Mesodermal cell (in vitro differentiated cells): ENCODE results near the gene SAYSD1.

Source experiments
- H3K27ac ChIP-seq: 2 replicates; pipeline ENCODE4 v1.7.0; 2013; ENCODE audit warnings: mild to moderate bottlenecking, low read depth, low read length, moderate library complexity; ENCODE audit not compliant: severe bottlenecking
- H3K36me3 ChIP-seq: 2 replicates; pipeline ENCODE4 v1.7.1; 2013; ENCODE audit warnings: mild to moderate bottlenecking, low read length, moderate library complexity; ENCODE audit not compliant: control insufficient read depth, insufficient read depth
- H3K4me1 ChIP-seq: one replicate; pipeline ENCODE4 v1.7.1; 2013; ENCODE audit warnings: mild to moderate bottlenecking, low read length; ENCODE audit not compliant: insufficient read depth, control insufficient read depth, poor library complexity, severe bottlenecking
- H3K4me3 ChIP-seq: 2 replicates; pipeline ENCODE4 v1.7.0; 2013; ENCODE audit warnings: low read length, control low read depth, mild to moderate bottlenecking; ENCODE audit not compliant: insufficient read depth, poor library complexity, severe bottlenecking; ENCODE audit errors: extremely low read depth
- H3K9me3 ChIP-seq: 2 replicates; pipeline ENCODE4 v1.7.1; 2013; ENCODE audit warnings: mild to moderate bottlenecking, low read length, moderate library complexity; ENCODE audit not compliant: control insufficient read depth
- WGBS, 2 experiments: methylation state at CpG; one replicate each; pipeline ENCODE4 v1.1.5; 2013; ENCODE audit warnings: missing lambda C conversion rate in 2 of 2; ENCODE audit not compliant: insufficient coverage in 2 of 2; 5-methylcytosine and 5-hydroxymethylcytosine counted together

Gene SAYSD1

DNA sequence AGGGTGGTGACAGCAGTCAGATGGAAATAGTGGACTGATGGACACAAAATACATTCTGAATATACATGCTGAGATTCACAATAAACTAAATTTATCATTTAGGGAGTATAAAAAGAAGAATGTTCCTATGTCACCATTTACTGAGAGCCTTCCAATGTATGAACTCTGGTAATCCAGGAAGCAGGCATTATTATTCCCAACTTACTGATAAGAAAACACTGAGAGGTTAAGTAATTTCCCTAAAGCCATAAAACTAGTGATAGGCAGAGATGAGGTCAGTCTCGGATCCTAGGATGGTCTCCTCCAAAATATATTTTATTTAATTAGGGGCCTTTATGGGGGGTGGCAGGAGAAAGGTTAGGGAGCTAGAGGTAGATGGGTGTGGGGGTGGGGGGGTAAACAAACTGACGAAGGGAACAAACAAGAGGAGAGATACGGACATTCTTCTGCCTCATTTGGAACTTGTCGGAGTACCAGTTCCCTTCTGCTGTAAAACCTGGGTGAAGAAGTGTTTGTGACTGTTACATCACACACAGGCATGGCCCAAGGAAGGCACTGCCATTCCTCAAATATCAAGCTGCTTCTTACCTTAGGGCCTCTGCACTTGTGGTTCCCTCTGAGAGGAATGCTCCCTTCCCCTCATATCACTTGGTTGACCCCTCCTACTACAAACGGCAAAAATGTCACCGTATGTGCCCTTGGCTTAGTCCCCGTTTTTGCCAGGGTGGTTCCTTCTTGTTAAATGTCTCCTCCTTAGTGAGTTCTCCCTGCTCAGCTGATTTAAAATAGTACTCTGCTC, 6.7 kb downstream of the SAYSD1 start:
- no peak overlapping the region for H3K4me3 ChIP-seq
- no peak overlapping the region for H3K27ac ChIP-seq
- no peaks in the 10 kb centered on the region for H3K4me1 ChIP-seq
- peaks cover 11% of the 10 kb centered on the region for H3K36me3 ChIP-seq
- no peaks in the 10 kb centered on the region for H3K9me3 ChIP-seq
- 91 to 98% methylated on average over 4 to 5 of the region's 7 CpGs for WGBS, 2 experiments

DNA sequence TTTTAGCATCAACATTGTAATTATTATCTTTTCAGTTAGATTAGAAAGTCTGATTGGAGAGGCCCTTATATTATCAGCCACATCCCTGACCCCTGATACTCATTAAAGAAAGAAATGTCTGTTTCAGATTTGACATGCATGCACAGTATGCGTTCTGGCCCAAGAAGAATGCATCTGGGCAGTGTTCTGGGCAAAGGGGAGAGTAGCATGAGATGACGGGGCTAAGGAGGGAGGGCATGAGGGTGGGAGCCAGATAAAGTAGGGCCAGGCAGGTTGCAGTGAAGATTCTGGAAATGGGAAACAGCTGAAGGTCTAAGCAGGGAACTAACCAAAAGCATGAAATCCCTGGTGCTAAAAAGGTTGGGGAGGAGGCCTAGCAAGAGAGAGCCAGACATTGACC, 7.3 kb downstream of the SAYSD1 start:
- Histone ChIP-seq H3K4me1 (no peaks in the 10 kb centered on the region), H3K27ac (no peak overlapping the region), H3K36me3 (peaks cover 11% of the 10 kb centered on the region), H3K4me3 (no peak overlapping the region), H3K9me3 (no peaks in the 10 kb centered on the region)
- 44 to 49% methylated on average over 2 of the region's 2 CpGs for WGBS, 2 experiments

DNA sequence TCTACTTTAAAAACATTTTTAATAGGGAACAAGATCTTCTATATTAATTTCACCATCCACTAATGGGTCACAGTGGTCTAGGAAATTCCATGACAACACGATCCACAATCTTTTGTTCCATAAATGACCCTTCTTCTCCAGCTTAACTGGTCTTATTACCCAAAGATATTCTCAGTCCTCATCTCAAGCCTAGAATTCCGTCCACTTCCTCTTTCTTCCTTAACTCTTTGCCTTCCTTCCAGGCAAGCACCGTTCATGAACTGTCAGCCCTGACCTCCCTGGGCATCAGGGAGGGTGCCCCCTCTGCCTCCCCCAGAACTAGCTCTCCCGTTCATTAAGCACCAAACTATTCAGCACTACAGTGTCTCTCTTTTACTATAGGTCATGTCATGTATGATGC, 8.0 kb downstream of the SAYSD1 start:
- Histone ChIP-seq H3K9me3 (no peaks in the 10 kb centered on the region), H3K4me3 (no peak overlapping the region), H3K36me3 (peaks cover 11% of the 10 kb centered on the region), H3K27ac (no peak overlapping the region), H3K4me1 (no peaks in the 10 kb centered on the region)
- 94 to 96% methylated on average over 3 of the region's 4 CpGs for WGBS, 2 experiments

DNA sequence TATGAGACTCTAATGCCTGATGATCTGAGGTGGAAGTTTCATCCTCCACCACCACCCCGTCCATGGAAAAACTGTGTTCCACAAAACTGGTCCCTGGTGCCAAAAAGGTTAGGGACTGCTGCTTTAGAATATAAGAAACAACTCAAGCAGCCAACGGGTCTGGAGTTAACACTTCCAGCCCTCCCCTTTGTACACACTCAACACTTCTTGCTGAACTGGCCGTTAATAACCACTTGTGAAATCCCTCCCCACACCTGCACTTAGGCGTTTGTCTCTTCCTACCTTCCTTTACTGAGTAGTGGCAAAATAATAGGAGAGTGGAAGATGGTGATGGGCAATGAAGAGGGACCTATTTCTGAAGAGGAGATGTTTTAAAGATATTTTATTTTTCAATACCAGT, 10.5 kb downstream of the SAYSD1 start:
- Histone ChIP-seq H3K9me3 (no peaks in the 10 kb centered on the region), H3K27ac (no peak overlapping the region), H3K4me1 (no peaks in the 10 kb centered on the region), H3K36me3 (peaks cover 5% of the 10 kb centered on the region), H3K4me3 (no peak overlapping the region)
- 88 to 100% methylated on average over 1 of the region's 4 CpGs for WGBS, 2 experiments

DNA sequence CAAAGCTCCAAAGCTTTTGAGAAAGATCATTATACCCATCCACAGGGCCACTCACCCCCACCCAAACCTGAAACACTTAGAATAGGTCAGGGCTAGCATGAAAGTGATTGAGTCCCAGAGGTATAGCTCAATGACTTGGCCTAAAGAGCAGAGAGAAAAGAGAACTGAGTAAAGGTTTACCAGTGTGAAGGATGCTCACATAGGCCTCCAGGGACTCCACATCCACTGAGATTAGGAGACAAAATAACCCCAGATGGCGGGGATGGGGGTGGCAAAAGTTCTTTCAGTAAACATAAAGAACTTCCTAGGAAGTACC, 12.2 kb downstream of the SAYSD1 start:
- Histone ChIP-seq H3K9me3 (no peaks in the 10 kb centered on the region), H3K4me1 (no peaks in the 10 kb centered on the region), H3K27ac (no peak overlapping the region), H3K4me3 (no peak overlapping the region), H3K36me3 (peaks cover 5% of the 10 kb centered on the region)
- 100% methylated on average over 1 of the region's 1 CpG; no CpG with 5 or more reads in 1 of the 2 experiments for WGBS, 2 experiments

DNA sequence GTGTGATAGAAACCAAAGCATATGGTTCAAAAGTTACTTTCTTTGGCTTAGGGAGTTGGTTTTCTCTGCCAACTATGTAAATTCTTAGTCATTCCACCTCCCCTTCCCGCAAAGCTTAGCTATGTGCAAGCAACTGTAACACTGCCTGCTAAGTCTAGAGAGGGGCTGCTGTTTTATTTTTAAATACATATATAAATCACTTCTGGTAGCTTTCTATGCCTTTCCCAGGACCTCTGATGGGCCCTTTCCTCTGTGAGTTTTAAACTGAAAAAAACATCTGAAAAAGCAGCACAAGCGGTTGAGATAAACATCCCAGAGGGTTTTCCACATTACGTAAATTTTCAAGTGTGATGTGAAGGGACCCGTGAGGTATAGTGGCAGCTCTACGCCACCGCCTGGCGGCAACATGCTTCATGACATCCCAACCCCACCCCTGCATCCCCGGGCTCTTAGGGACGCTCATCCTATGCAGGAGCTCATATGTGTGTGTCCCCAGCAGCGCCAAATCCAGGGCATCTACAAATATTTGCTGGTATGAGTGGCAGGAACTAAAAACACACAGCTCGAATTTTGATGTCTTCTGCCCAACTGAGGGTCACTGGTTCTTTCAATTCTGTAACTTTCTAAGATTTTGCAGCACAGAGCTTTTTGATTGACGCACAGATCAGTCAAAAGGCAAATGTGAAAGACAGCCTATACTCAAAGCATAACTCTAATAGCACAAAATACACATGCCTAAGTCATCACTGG, 12.7 kb downstream of the SAYSD1 start:
- no peak overlapping the region for H3K4me3 ChIP-seq
- no peaks in the 10 kb centered on the region for H3K9me3 ChIP-seq
- no peak overlapping the region for H3K27ac ChIP-seq
- 50 to 52% methylated on average over 5 of the region's 12 CpGs for WGBS, 2 experiments
- H3K36me3 ChIP-seq, result peaks cover 5% of the 10 kb centered on the region
- no peaks in the 10 kb centered on the region for H3K4me1 ChIP-seq

DNA sequence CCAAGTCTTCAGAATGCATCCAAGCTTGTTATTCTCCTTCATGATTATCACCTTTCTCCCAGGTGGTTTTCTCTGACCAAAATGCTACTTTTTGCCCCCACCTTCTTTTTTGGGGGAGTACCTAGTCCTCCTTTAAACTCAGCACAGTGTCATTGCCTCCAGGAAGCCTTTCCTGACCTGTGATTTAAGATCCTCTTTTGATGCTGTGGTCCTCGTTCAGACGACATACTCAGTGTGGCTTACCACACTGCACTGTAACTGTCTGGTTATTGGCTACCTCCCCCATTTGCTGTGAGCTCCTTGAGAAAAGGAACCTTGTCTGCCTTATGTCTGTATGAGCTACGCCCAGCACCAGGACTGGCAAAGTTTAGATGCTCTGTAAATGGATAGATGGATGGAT, 14.6 kb downstream of the SAYSD1 start:
- H3K4me1 ChIP-seq, result no peaks in the 10 kb centered on the region
- 79 to 100% methylated on average over 2 of the region's 3 CpGs for WGBS, 2 experiments

DNA sequence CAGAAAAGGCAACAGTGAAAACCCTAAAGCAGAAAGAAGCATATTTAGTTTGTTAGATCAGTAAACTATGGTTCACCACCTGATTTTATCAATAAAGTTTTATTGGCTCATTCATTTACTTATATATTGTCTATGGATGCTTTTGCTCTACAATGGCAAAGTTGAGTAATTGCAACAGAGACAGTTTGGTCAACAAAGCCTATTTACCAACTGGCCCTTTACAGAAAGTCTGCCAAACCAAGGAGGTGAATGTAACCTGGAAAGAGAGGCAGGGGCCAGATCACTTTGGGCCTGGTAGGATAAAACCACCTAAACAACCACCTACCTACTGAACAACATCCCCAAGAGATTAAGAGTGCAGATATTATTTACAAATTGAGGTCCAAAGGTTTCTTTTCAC, 19.4 kb downstream of the SAYSD1 start:
- Histone ChIP-seq H3K36me3 (no peaks in the 10 kb centered on the region), H3K9me3 (no peaks in the 10 kb centered on the region), H3K4me3 (no peak overlapping the region), H3K27ac (no peak overlapping the region), H3K4me1 (no peaks in the 10 kb centered on the region)

More for the DNA sequence above, 14.6 kb downstream of the SAYSD1 start:
- H3K27ac ChIP-seq, result no peak overlapping the region
- H3K36me3 ChIP-seq, result peaks cover 5% of the 10 kb centered on the region
- H3K9me3 ChIP-seq, result no peaks in the 10 kb centered on the region
- H3K4me3 ChIP-seq, result no peak overlapping the region

DNA sequence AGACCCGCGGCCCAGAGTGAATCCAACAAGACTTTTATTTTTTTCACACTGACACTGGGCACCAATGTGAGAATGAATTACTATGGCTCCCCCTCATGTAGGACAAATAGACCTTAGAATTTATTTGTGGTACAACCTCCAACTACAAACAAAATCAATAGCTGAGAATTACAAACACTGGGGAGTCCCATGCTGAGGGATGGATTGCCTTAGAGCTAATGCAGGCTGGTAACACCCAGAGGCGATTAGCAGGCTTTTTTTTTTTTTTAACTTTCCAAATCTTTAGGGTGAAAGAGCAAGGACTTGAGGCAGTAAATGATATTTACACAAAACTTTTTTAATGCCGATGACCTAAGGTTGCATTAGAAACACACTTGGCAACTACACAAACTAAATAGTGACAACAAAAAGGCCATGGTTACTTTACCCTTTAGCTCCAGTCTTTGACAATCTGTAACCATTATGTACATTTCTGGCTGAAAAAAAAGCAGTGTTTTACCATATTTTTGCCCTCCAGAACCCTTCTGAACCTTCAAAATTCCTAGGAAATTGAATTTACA, 21.8 kb downstream of the SAYSD1 start:
- Histone ChIP-seq H3K9me3 (no peaks in the 10 kb centered on the region), H3K36me3 (no peaks in the 10 kb centered on the region), H3K4me3 (no peak overlapping the region), H3K27ac (no peak overlapping the region), H3K4me1 (no peaks in the 10 kb centered on the region)
- 78 to 100% methylated on average over 1 to 2 of the region's 4 CpGs for WGBS, 2 experiments

DNA sequence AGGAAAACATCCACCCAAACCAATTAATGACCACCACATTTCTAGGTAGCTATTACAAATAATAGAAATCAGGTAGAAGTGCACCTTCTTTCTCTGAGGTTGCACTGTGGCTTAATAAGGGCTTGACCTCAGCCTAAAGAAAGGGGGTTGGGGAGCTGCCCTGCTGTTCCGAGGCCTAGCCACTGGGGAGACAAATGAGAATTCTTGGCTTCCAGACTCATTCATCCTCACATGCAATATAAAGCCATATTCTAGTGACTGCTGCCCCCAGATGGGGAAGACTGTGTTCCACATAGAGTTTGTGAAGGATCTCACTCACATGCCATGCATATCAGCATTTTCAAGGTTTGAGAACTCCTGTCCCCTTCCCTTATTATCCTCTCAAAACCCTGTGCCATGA, 22.9 kb downstream of the SAYSD1 start:
- Histone ChIP-seq H3K9me3 (no peaks in the 10 kb centered on the region), H3K4me3 (no peak overlapping the region), H3K27ac (no peak overlapping the region), H3K36me3 (no peaks in the 10 kb centered on the region), H3K4me1 (no peaks in the 10 kb centered on the region)
- no CpG with 5 or more reads among the region's 1 CpG for WGBS, 2 experiments

DNA sequence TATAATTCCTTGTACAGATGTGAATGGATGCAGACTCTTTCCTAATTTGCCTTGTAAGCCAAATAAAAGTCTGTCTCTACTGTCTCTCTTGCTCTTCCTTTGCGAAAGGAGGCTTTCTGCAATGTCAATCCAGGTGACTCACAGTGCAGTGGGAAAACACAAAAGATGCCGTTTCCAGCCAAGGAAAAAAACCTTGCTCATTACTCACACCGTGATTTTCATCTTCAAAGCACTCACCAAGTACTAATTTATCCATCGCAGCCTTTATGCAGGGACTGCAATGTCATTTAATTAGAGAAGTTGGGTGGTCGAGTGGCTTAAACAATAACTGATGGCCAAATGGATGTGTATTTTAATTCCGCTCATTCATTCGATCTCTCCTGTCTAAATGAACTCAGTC, 23.8 kb downstream of the SAYSD1 start:
- no peaks in the 10 kb centered on the region for H3K9me3 ChIP-seq
- H3K27ac ChIP-seq, result no peak overlapping the region
- no peak overlapping the region for H3K4me3 ChIP-seq
- H3K36me3 ChIP-seq, result no peaks in the 10 kb centered on the region
- 77 to 94% methylated on average over 1 to 3 of the region's 7 CpGs for WGBS, 2 experiments
- no peaks in the 10 kb centered on the region for H3K4me1 ChIP-seq
